HUES6 (cell line): Measurements from ENCODE around the gene RASSF8.

Experiments
- H3K27ac ChIP-seq: 2 replicates; pipeline ENCODE4 v1.7.0; 2013; ENCODE audit warnings: low read depth, mild to moderate bottlenecking, low read length, inconsistent platforms
- H3K27me3 ChIP-seq: 2 replicates; pipeline ENCODE4 v1.6.1; 2013; ENCODE audit warnings: low read length; ENCODE audit not compliant: control insufficient read depth, insufficient read depth
- H3K36me3 ChIP-seq: 2 replicates; pipeline ENCODE4 v1.6.1; 2013; ENCODE audit warnings: low read length; ENCODE audit not compliant: control insufficient read depth, insufficient read depth
- H3K4me1 ChIP-seq: 2 replicates; pipeline ENCODE4 v1.6.1; 2013; ENCODE audit warnings: low read length; ENCODE audit not compliant: control insufficient read depth, insufficient read depth
- H3K4me3 ChIP-seq: 2 replicates; pipeline ENCODE4 v1.5.1; 2013; ENCODE audit warnings: low read depth, low read length
- H3K9ac ChIP-seq: one replicate; pipeline ENCODE4 v1.6.1; 2013; ENCODE audit warnings: mild to moderate bottlenecking, low read length
- H3K9me3 ChIP-seq: 2 replicates; pipeline ENCODE4 v1.6.1; 2013; ENCODE audit warnings: low read depth, low read length; ENCODE audit not compliant: control insufficient read depth, insufficient read depth

The RASSF8 gene

DNA sequence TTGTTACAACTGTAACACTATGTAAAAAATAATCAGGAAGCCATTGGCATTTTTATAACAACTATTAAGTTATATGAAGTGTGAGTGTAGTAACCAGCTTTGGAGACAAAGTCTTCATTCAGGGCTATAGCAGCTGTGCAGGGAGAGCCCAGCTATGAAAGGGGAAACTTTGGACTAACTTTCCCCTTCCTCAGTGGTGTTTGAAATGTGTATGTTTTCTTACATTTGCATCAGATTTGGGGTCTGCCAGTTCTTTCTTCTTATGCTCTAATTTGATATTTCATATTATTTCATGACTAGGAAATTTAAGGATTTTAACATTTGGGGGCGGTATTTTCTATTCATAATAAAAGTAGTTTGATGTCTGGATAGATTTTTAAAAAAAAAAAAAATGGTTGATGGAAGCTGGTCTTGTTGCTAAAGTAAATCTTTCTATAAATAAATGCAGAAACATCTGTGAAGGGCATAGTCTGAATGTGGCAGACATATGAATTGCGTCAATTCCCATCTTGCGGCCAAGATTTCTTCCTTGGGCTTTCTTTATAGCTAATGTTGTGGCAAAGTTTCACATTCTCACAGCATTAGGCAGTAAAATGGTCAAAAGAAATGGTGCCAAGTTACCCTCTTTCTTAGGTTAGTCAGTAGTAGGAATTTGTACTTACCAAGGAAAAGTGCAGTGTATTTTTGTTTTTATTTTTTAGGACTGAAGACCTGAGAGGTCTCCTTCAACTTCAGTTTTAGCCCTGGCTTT is 35.6 kb downstream of the RASSF8 start:
- Histone ChIP-seq H3K36me3 (no peaks in the 10 kb centered on the region), H3K4me1 (peaks cover 60% of the 10 kb centered on the region), H3K27me3 (no peaks in the 10 kb centered on the region), H3K9ac (no peak overlapping the region), H3K4me3 (no peak overlapping the region), H3K9me3 (no peaks in the 10 kb centered on the region), H3K27ac (no peak overlapping the region)

DNA sequence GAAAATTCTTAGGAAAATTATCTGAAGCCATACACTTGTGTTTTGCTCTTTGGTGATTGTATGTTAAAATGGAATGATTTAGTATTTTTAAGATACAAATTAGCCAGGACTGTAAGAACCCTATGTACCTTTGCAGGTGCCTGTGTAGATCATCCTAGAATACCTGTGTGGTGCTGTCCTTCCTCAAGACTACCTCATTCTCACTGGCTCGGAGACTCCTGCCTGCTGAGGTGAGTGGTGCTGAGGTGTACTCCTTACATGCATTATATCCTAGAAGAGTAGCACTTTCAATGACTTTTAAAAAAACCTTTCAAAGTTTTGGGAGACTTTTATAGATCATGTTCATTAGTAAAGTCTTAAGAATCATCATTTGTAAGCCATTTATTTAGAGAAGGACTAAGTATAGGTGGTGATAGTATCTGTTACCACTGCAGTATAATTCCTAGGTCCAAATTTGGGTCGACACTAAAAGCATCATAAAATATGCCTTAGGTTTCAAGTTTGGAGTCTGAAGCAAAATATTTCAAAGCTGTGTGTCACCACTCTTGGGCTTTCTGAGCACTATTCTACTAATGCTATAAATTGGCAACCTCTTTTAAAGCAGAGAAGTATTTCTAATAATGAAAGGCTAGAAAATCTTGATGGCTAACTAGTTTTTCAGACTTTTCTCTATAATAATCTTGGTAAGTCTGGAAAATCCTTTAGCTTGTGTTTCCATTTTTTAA is 36.6 kb downstream of the RASSF8 start:
- Histone ChIP-seq H3K4me3 (no peak overlapping the region), H3K4me1 (peaks cover 59% of the 10 kb centered on the region), H3K9ac (no peak overlapping the region), H3K27me3 (no peaks in the 10 kb centered on the region), H3K27ac (0 out of 2 replicates have a peak overlapping the region, but pooled peaks have one; percentile 83), H3K9me3 (no peaks in the 10 kb centered on the region), H3K36me3 (no peaks in the 10 kb centered on the region)

DNA sequence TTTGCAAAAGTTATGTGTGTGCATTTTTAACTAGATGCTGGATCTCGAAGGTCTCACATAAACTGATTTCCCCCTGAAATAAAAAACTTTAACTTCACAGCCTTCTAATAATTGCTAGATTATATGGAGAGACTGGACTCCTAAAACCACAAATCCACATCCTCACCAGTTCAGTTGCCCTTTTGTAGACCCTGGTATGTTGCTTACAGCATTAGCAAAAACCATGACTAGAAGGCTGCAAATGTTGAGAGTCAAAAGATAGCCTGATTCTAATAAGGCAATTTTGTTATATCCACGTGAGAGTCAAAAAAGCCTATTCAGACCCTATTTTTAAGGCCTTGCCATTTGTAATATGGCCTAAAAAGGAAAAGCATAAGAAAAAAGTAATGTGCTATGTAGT is 37.4 kb downstream of the RASSF8 start:
- no peaks in the 10 kb centered on the region for H3K9me3 ChIP-seq
- no peak overlapping the region for H3K4me3 ChIP-seq
- peaks cover 59% of the 10 kb centered on the region for H3K4me1 ChIP-seq
- H3K36me3 ChIP-seq = no peaks in the 10 kb centered on the region
- H3K27me3 ChIP-seq = no peaks in the 10 kb centered on the region
- no peak overlapping the region for H3K9ac ChIP-seq
- peak overlapping the region; percentile 83; the same call in 1 of the 2 replicates for H3K27ac ChIP-seq

- H3K4me1 ChIP-seq = peaks cover 59% of the 10 kb centered on the region
- H3K27me3 ChIP-seq = no peaks in the 10 kb centered on the region
- H3K4me3 ChIP-seq = no peak overlapping the region
- peak overlapping the region; percentile 83 for H3K27ac ChIP-seq
- H3K36me3 ChIP-seq = no peaks in the 10 kb centered on the region
- H3K9ac ChIP-seq = no peak overlapping the region
- no peaks in the 10 kb centered on the region for H3K9me3 ChIP-seq
Observed at GRCh38 chr12:25996677-25997076, 38.2 kb downstream of the RASSF8 start.

DNA sequence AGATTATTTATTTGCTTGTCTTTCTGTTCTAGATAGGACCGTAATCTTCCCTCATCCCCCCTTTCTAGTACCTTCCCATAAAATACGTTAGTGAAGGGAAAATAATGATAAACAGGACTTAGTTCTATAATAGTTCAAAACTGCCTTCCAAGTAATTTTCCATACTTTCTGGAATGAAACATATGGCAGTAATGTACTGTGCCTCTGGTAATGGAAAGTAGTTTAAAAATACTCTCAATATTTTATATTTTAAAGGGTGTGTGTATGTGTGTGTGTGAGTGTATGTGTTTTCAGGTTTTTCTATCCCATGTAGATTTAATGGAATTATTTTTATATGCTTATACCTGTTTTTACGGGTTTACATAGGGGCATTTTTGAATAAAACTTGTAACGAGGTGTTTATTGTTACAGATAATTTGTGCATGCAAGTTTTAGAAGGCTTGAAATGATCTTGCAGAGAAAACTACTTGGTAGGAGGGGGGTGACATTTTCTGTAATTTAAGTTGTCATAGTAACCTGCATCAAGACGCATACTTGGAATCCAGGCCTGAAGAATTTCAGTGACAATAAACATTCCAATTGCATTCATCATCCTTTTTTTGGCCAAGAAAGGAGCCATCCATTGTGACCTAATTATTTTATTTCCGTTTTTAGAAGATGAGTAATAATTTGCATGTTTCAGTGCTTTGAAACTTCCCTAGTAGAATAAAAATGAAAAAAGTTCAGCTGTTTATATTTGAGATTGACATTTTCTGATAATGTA is 38.9 kb downstream of the RASSF8 start:
- peaks cover 55% of the 10 kb centered on the region for H3K4me1 ChIP-seq
- 0 out of 2 replicates have a peak, but pooled peaks cover under 1% of the 10 kb centered on the region for H3K36me3 ChIP-seq
- peak overlapping the region; percentile 83 for H3K27ac ChIP-seq
- H3K4me3 ChIP-seq = no peak overlapping the region
- H3K27me3 ChIP-seq = no peaks in the 10 kb centered on the region
- H3K9ac ChIP-seq = no peak overlapping the region
- H3K9me3 ChIP-seq = no peaks in the 10 kb centered on the region

GRCh38 chr12:26000898-26001297 is 42.4 kb downstream of the RASSF8 start:
- Histone ChIP-seq H3K9ac (no peak overlapping the region), H3K27ac (no peak overlapping the region), H3K9me3 (peaks cover 4% of the 10 kb centered on the region; the same call in 1 of the 2 replicates), H3K27me3 (no peaks in the 10 kb centered on the region), H3K4me1 (peaks cover 24% of the 10 kb centered on the region), H3K36me3 (0 out of 2 replicates have a peak, but pooled peaks cover 4% of the 10 kb centered on the region), H3K4me3 (no peak overlapping the region)

- Histone ChIP-seq H3K36me3 (0 out of 2 replicates have a peak, but pooled peaks cover 4% of the 10 kb centered on the region), H3K9me3 (peaks cover 4% of the 10 kb centered on the region; the same call in 1 of the 2 replicates), H3K4me3 (no peak overlapping the region), H3K27ac (no peak overlapping the region), H3K9ac (no peak overlapping the region), H3K4me1 (peaks cover 20% of the 10 kb centered on the region), H3K27me3 (no peaks in the 10 kb centered on the region)
Observed at GRCh38 chr12:26001530-26001929, 43.0 kb downstream of the RASSF8 start.

DNA sequence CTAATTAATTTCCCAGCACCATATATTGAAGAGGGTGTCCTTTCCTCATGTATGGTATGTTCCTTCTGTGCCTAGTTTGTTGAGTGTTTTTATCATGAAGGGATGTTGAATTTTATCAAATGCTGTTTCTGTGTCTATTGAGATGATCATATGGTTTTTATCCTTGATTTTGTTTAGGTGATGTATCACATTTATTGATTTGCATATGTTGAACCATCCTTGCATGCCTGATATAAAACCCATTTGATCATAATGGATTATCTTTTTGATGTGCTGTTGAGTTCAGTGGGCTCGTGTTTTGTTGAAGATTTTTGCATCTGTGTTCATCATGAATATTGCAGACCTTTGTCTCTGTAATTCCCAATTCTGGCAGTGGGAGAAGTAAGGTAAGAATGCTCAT is 44.6 kb downstream of the RASSF8 start:
- Histone ChIP-seq H3K9me3 (peaks cover 4% of the 10 kb centered on the region; the same call in 1 of the 2 replicates), H3K27me3 (no peaks in the 10 kb centered on the region), H3K4me3 (no peak overlapping the region), H3K27ac (no peak overlapping the region), H3K9ac (no peak overlapping the region), H3K36me3 (0 out of 2 replicates have a peak, but pooled peaks cover 4% of the 10 kb centered on the region), H3K4me1 (peaks cover 15% of the 10 kb centered on the region)

DNA sequence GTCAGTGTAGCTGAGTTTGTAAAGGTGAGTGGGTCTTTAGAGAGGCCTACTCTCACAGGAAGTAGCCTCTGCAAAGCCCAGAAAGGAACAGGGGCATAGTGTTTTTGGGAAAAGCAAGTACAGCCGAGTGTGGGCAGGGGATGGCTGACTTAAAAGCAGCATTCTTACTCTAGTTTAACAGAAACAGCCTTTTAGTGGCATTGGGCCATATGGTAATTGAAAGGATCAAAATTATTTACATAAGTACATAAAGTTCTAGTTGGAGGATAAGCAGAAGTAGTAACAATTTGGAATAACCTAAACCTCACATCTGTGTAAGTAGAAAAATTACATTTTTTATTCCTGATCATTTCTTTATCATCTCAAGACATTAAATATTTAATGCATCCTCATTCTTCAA is 49.1 kb downstream of the RASSF8 start:
- Histone ChIP-seq H3K4me3 (no peak overlapping the region), H3K4me1 (peaks cover 24% of the 10 kb centered on the region), H3K27me3 (no peaks in the 10 kb centered on the region), H3K27ac (no peak overlapping the region), H3K9ac (no peak overlapping the region), H3K9me3 (peaks cover 3% of the 10 kb centered on the region; the same call in 1 of the 2 replicates), H3K36me3 (0 out of 2 replicates have a peak, but pooled peaks cover 2% of the 10 kb centered on the region)

- H3K4me1 ChIP-seq = peaks cover 24% of the 10 kb centered on the region
- no peaks in the 10 kb centered on the region for H3K27me3 ChIP-seq
- no peak overlapping the region for H3K27ac ChIP-seq
- H3K4me3 ChIP-seq = no peak overlapping the region
- H3K9ac ChIP-seq = no peak overlapping the region
- no peaks in the 10 kb centered on the region for H3K36me3 ChIP-seq
- H3K9me3 ChIP-seq = no peaks in the 10 kb centered on the region
Observed at GRCh38 chr12:26009593-26009992, 51.1 kb downstream of the RASSF8 start.
